Progenitor cell of endocrine pancreas (in vitro differentiated cells): ENCODE results near the gene CABLES2. TPM values are rescaled to one million over a fixed set of nuclear protein-coding genes. Genes with fewer than 3 reads are reported as not detected.

ENCODE experiments used
- DNase-seq: peaks from one replicate; pipeline ENCODE4 v3.0.0; 2021; ENCODE audit warnings: low spot score; ENCODE audit not compliant: unreplicated experiment
- H3K27ac Mint-ChIP-seq: 2 replicates; pipeline ENCODE4 v1.8.0; 2021; ENCODE audit warnings: mild to moderate bottlenecking, moderate library complexity, mixed read lengths
- H3K27me3 Mint-ChIP-seq: 2 replicates; pipeline ENCODE4 v1.8.0; 2021; ENCODE audit warnings: mixed read lengths
- H3K36me3 Mint-ChIP-seq: 2 replicates; pipeline ENCODE4 v1.8.0; 2022; ENCODE audit warnings: mixed read lengths; ENCODE audit not compliant: insufficient read depth
- H3K4me1 Mint-ChIP-seq: 2 replicates; pipeline ENCODE4 v1.8.0; 2021; ENCODE audit warnings: low read depth, mixed read lengths
- H3K4me3 Mint-ChIP-seq: 2 replicates; pipeline ENCODE4 v1.8.0; 2021; ENCODE audit warnings: low read depth, mild to moderate bottlenecking, moderate library complexity, mixed read lengths
- H3K9me3 Mint-ChIP-seq: 2 replicates; pipeline ENCODE4 v1.8.0; 2021; ENCODE audit warnings: low read depth, mixed read lengths
- total RNA-seq: library from RNA; stranded (reverse); gene quantifications from 2 replicates; pipeline ENCODE4 v1.2.1, GENCODE V29; 2021
- TF ChIP-seq, protein P1 (sequence below): fragments of 200-600 bp; sonication (generic); IDR thresholded peaks from one replicate; pipeline ENCODE4 v1.5.0; 2021; ENCODE audit warnings: antibody characterized with exemption, mild to moderate bottlenecking; ENCODE audit not compliant: unreplicated experiment

Gene CABLES2
- total RNA-seq, 1 donor from 2014 or later, result 21.7 TPM

GRCh38 chr20:62357187-62357667, 49.9 kb downstream of the CABLES2 start:
- Mint-ChIP-seq H3K9me3 (no peaks in the 10 kb centered on the region), H3K27ac (no peak overlapping the region), H3K36me3 (no peaks in the 10 kb centered on the region), H3K4me1 (peaks cover 19% of the 10 kb centered on the region), H3K4me3 (no peak overlapping the region), H3K27me3 (no peaks in the 10 kb centered on the region)
- TF ChIP-seq, protein P1, sequence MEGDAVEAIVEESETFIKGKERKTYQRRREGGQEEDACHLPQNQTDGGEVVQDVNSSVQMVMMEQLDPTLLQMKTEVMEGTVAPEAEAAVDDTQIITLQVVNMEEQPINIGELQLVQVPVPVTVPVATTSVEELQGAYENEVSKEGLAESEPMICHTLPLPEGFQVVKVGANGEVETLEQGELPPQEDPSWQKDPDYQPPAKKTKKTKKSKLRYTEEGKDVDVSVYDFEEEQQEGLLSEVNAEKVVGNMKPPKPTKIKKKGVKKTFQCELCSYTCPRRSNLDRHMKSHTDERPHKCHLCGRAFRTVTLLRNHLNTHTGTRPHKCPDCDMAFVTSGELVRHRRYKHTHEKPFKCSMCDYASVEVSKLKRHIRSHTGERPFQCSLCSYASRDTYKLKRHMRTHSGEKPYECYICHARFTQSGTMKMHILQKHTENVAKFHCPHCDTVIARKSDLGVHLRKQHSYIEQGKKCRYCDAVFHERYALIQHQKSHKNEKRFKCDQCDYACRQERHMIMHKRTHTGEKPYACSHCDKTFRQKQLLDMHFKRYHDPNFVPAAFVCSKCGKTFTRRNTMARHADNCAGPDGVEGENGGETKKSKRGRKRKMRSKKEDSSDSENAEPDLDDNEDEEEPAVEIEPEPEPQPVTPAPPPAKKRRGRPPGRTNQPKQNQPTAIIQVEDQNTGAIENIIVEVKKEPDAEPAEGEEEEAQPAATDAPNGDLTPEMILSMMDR, result no peak
- DNase-seq, result no peak

- no peaks in the 10 kb centered on the region for H3K9me3 Mint-ChIP-seq
- TF ChIP-seq, protein P1, result no peak
- no peak overlapping the region for H3K4me3 Mint-ChIP-seq
- H3K27me3 Mint-ChIP-seq, result no peaks in the 10 kb centered on the region
- no peak for DNase-seq
- no peaks in the 10 kb centered on the region for H3K36me3 Mint-ChIP-seq
- no peak overlapping the region for H3K27ac Mint-ChIP-seq
- H3K4me1 Mint-ChIP-seq, result peaks cover 14% of the 10 kb centered on the region
Observed at GRCh38 chr20:62356589-62357186, 50.4 kb downstream of the CABLES2 start.

DNA sequence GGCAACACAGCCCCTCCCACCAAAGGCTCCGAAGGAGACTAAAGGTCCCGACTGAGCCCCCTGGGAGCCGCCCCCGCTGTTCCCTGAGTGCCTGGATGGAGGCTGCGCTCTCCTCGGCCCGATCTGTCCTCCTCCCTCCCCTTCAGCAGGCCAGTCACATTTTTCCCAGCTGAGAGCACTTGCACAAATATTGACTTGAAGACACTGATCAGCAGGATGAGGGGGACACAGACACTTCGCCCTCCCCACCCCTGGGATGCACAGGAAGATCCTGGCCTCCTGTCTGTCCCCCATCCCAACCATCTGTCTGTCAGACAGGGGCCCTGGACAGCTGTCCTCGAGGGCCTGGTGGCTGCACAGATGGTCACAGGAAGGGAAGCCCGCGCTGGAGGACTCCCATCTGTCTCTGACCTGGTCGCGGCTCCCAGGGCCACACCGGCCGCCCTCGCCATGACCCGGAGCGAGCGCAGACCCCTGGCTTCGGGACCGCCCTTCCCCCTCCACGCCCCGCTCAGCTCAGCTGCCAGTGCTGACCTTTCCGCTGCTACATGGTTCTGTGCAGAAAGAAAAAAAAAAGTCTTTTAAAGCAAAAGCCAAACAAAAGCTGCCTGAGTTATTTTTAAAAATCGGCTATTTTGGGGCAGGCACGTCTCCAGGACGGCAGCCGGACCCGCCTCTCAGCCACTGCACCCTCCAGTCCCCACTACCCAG, 51.1 kb downstream of the CABLES2 start:
- no peak for DNase-seq
- no peaks in the 10 kb centered on the region for H3K9me3 Mint-ChIP-seq
- no peak overlapping the region for H3K4me3 Mint-ChIP-seq
- H3K27me3 Mint-ChIP-seq, result no peaks in the 10 kb centered on the region
- peaks cover 14% of the 10 kb centered on the region for H3K4me1 Mint-ChIP-seq
- peak overlapping the region; percentile 87 for H3K27ac Mint-ChIP-seq
- H3K36me3 Mint-ChIP-seq, result no peaks in the 10 kb centered on the region
- TF ChIP-seq, protein P1, result no peak

DNA sequence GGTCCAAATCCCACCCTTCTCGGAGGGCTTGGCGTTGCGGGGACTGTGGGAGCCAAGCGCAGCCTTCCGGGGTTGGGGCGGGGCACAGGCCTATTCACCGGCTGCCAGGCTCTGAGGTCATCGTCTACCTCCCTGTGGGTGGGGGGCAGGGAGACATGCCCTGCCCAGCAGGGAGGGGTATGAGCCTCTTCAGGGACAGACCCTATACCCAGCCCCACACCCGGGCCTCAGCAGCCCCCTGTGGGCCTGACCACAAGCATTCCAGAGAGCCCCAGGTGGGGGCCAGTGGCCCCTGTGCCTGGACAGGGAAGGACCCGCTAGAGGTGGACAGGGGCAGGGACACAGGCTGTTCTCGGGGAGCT, 51.6 kb downstream of the CABLES2 start:
- Mint-ChIP-seq H3K9me3 (no peaks in the 10 kb centered on the region), H3K27me3 (no peaks in the 10 kb centered on the region), H3K4me3 (no peak overlapping the region), H3K36me3 (no peaks in the 10 kb centered on the region), H3K27ac (no peak overlapping the region), H3K4me1 (peaks cover 12% of the 10 kb centered on the region)
- DNase-seq, result no peak
- TF ChIP-seq, protein P1, result no peak

GRCh38 chr20:62354811-62355341, 52.2 kb downstream of the CABLES2 start:
- TF ChIP-seq, protein P1, result no peak
- Mint-ChIP-seq H3K27me3 (no peaks in the 10 kb centered on the region), H3K9me3 (no peaks in the 10 kb centered on the region), H3K4me1 (peaks cover 12% of the 10 kb centered on the region), H3K27ac (no peak overlapping the region), H3K36me3 (peaks cover 2% of the 10 kb centered on the region), H3K4me3 (no peak overlapping the region)
- DNase-seq, result no peak
